Measurements from ENCODE around the gene RAPGEF3. TPM values are rescaled to one million over a fixed set of nuclear protein-coding genes. Genes with fewer than 3 reads are reported as not detected.
A peak's percentile ranks its signal among the peaks of the same experiment; 100 is the strongest.

The RAPGEF3 gene
- total RNA-seq, 1 donor from 2014 or later, result 165 TPM

- TF ChIP-seq, protein P1, sequence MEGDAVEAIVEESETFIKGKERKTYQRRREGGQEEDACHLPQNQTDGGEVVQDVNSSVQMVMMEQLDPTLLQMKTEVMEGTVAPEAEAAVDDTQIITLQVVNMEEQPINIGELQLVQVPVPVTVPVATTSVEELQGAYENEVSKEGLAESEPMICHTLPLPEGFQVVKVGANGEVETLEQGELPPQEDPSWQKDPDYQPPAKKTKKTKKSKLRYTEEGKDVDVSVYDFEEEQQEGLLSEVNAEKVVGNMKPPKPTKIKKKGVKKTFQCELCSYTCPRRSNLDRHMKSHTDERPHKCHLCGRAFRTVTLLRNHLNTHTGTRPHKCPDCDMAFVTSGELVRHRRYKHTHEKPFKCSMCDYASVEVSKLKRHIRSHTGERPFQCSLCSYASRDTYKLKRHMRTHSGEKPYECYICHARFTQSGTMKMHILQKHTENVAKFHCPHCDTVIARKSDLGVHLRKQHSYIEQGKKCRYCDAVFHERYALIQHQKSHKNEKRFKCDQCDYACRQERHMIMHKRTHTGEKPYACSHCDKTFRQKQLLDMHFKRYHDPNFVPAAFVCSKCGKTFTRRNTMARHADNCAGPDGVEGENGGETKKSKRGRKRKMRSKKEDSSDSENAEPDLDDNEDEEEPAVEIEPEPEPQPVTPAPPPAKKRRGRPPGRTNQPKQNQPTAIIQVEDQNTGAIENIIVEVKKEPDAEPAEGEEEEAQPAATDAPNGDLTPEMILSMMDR (IDR thresholded peaks at IDR 0.05), result no peak
- no peaks in the 10 kb centered on the region for H3K27me3 ChIP-seq
- no peak for DNase-seq (ENCODE audit: low spot score in 2 of 2)
- peaks cover 0 to 3% of the 10 kb centered on the region in 2 donors for H3K4me1 ChIP-seq
- intact Hi-C loops (cut with DNase I), result no loop called here
- no peaks in the 10 kb centered on the region for H3K9me3 ChIP-seq
- H3K36me3 ChIP-seq, result peaks cover 97 to 100% of the 10 kb centered on the region in 2 donors
- no peak overlapping the region for H3K4me3 ChIP-seq
- peak overlapping the region in 1 of 2 donors; percentile 30 for H3K27ac ChIP-seq
Observed at GRCh38 chr12:47789712-47790489, 31.2 kb upstream of the RAPGEF3 start.

DNA sequence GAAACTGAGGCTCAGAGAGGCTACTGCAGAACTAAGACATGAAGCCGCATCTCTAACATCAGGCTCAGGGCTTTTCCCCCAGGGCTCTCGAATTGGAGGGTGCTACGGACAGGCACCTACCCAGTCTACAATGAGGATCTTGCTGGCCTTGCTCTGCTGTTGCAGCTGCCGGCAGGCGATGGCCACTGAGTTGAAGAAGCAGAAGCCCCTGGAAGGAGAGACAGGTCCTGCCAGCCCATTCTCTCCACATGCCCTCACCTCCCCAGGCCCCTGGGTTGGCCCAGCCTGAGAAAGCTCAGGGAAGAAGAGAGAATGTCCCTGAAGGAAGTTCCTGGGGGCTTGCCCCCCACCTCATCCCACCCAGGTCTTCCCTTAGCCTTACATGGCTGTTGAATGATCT, 30.5 kb upstream of the RAPGEF3 start:
- Histone ChIP-seq H3K9me3 (no peaks in the 10 kb centered on the region), H3K27me3 (no peaks in the 10 kb centered on the region), H3K27ac (no peak overlapping the region), H3K4me3 (no peak overlapping the region), H3K4me1 (peaks cover 0 to 3% of the 10 kb centered on the region in 2 donors), H3K36me3 (peaks cover 97 to 100% of the 10 kb centered on the region in 2 donors)
- TF ChIP-seq, protein P1 (IDR thresholded peaks at IDR 0.05), result no peak
- DNase-seq (ENCODE audit: low spot score in 2 of 2), result no peak
- intact Hi-C loops (cut with DNase I), result no loop called here

- TF ChIP-seq, protein P1 (IDR thresholded peaks at IDR 0.05), result no peak
- Histone ChIP-seq H3K36me3 (peaks cover 93 to 100% of the 10 kb centered on the region in 2 donors), H3K4me1 (no peaks in the 10 kb centered on the region), H3K27me3 (no peaks in the 10 kb centered on the region), H3K9me3 (no peaks in the 10 kb centered on the region), H3K27ac (peak overlapping the region in 1 of 2 donors; percentile 40), H3K4me3 (no peak overlapping the region)
- DNase-seq (ENCODE audit: low spot score in 2 of 2), result no peak
- intact Hi-C loops (cut with DNase I), result no loop called here
Observed at GRCh38 chr12:47787596-47788319, 29.1 kb upstream of the RAPGEF3 start.

- DNase-seq (ENCODE audit: low spot score in 2 of 2), result no peak
- Histone ChIP-seq H3K36me3 (peaks cover 92 to 99% of the 10 kb centered on the region in 2 donors), H3K9me3 (no peaks in the 10 kb centered on the region), H3K4me1 (no peaks in the 10 kb centered on the region), H3K4me3 (no peak overlapping the region), H3K27me3 (no peaks in the 10 kb centered on the region), H3K27ac (peak overlapping the region; percentile 52 to 74)
- intact Hi-C loops (cut with DNase I), result no loop called here
- TF ChIP-seq, protein P1 (IDR thresholded peaks at IDR 0.05), result no peak
Observed at GRCh38 chr12:47786662-47787280, 28.1 kb upstream of the RAPGEF3 start.

- H3K4me3 ChIP-seq, result no peak overlapping the region
- no peaks in the 10 kb centered on the region for H3K9me3 ChIP-seq
- H3K36me3 ChIP-seq, result peaks cover 85 to 92% of the 10 kb centered on the region in 2 donors
- peak overlapping the region; percentile 52 to 74 for H3K27ac ChIP-seq
- no peaks in the 10 kb centered on the region for H3K4me1 ChIP-seq
- TF ChIP-seq, protein P1 (IDR thresholded peaks at IDR 0.05), result no peak
- intact Hi-C loops (cut with DNase I), result no loop called here
- H3K27me3 ChIP-seq, result no peaks in the 10 kb centered on the region
- no peak for DNase-seq (ENCODE audit: low spot score in 2 of 2)
Observed at GRCh38 chr12:47785887-47786661, 27.4 kb upstream of the RAPGEF3 start.
